HCT116 (cell line): Measurements from ENCODE around the gene MDH2. TPM values are rescaled to one million over a fixed set of nuclear protein-coding genes. Genes with fewer than 3 reads are reported as not detected.
A peak's percentile ranks its signal among the peaks of the same experiment; 100 is the strongest.

ENCODE experiments used
- ATAC-seq: fragments of 200-7000 bp; cut with Tn5 transposase; 2 replicates; pipeline ENCODE4 v1.9.1; 2020; ENCODE audit warnings: mild to moderate bottlenecking, moderate library complexity
- BruUV-seq: library from RNA; stranded (reverse); fragments of 400-500 nt; replicated peaks from 2 replicates; lab custom pipeline; 2021; lab: Mats Ljungman, UMichigan
- CTCF ChIA-PET: fragments of 300-600 bp; sonication (Branson Sonifier 250); formaldehyde crosslinking; loops from one replicate; lab custom pipeline; 2021; ENCODE audit warnings: antibody characterized with exemption; lab: Charles Lee
- POLR2A ChIA-PET: fragments of 300-600, 350-600 bp; sonication (Branson Sonifier 250); formaldehyde crosslinking; loops from one replicate; lab custom pipeline; 2021; ENCODE audit warnings: antibody characterized with exemption; lab: Charles Lee
- RAD21 ChIA-PET, 2 experiments: fragments of 300-600 bp; sonication (Branson Sonifier 250); formaldehyde crosslinking; loops; one replicate each; lab custom pipeline; 2023; ENCODE audit warnings: low total read pairs in 2 of 2; ENCODE audit not compliant: uncharacterized antibody in 2 of 2, unreplicated experiment in 2 of 2, low non-redundant PET in 1 of 2; lab: Charles Lee
- DNase-seq: peaks from one replicate; pipeline ENCODE4 v3.0.0-alpha.2; 2010; ENCODE audit warnings: low read depth, low spot score
- H2AFZ ChIP-seq: fragments of 200-600 bp; shearing (Covaris generic), sonication (generic); 2 replicates; pipeline ENCODE4 v1.6.1; 2017; ENCODE audit warnings: low read depth, mixed run types, mixed read lengths, antibody characterized with exemption, low read length; ENCODE audit not compliant: poor library complexity, severe bottlenecking
- H3K27ac ChIP-seq: 2 replicates; pipeline ENCODE4 v1.5.1; 2012; ENCODE audit warnings: low read depth, low read length
- H3K27me3 ChIP-seq: fragments of 200-600 bp; sonication (generic); 2 replicates; pipeline ENCODE4 v1.6.1; 2016; ENCODE audit warnings: mixed run types, low read length, mixed read lengths; ENCODE audit not compliant: insufficient read depth
- H3K36me3 ChIP-seq, 2 experiments: fragments of 200-500 bp in 1 of 2; fragments of 200-600 bp in 1 of 2; sonication (Bioruptor generic) in 1 of 2; sonication (generic) in 1 of 2; 2 replicates each; pipeline versions ENCODE4 v1.5.1 to v1.6.1; 2014 to 2016; ENCODE audit warnings: low read length in 2 of 2, inconsistent platforms in 1 of 2, mixed read lengths in 1 of 2, mixed run types in 1 of 2; ENCODE audit not compliant: insufficient read depth in 2 of 2, control insufficient read depth in 1 of 2
- H3K4me1 ChIP-seq, 2 experiments: fragments of 200-600 bp in 1 of 2; sonication (generic) in 1 of 2; 2 replicates each; pipeline versions ENCODE4 v1.5.1 to v1.6.1; 2012 to 2017; ENCODE audit warnings: low read length in 2 of 2, inconsistent platforms in 1 of 2, mild to moderate bottlenecking in 1 of 2, mixed read lengths in 1 of 2, mixed run types in 1 of 2, moderate library complexity in 1 of 2; ENCODE audit not compliant: insufficient read depth in 2 of 2, control insufficient read depth in 1 of 2
- H3K4me2 ChIP-seq: fragments of 200-600 bp; sonication (generic); 2 replicates; pipeline ENCODE4 v1.6.1; 2017; ENCODE audit warnings: mixed run types, low read length, mixed read lengths
- H3K4me3 ChIP-seq, 2 experiments: fragments of 200-600 bp in 1 of 2; sonication (generic) in 1 of 2; replicated peaks in 1 of 2; 2 replicates each; pipeline ENCODE4 v1.5.1; 2011 to 2016; ENCODE audit warnings: low read length in 2 of 2, control low read depth in 1 of 2, low read depth in 1 of 2, mild to moderate bottlenecking in 1 of 2, mixed read lengths in 1 of 2, mixed run types in 1 of 2
- H3K79me2 ChIP-seq: fragments of 200-600 bp; sonication (generic); 2 replicates; pipeline ENCODE4 v1.6.1; 2017; ENCODE audit warnings: mild to moderate bottlenecking, mixed run types, low read length, moderate library complexity, mixed read lengths; ENCODE audit not compliant: insufficient read depth
- H3K9ac ChIP-seq: fragments of 200-600 bp; sonication (generic); 2 replicates; pipeline ENCODE4 v1.6.1; 2016; ENCODE audit warnings: low read length, mixed read lengths
- H3K9me2 ChIP-seq: fragments of 200-600 bp; sonication (generic), shearing (Covaris generic); 2 replicates; pipeline ENCODE4 v1.6.1; 2017; ENCODE audit warnings: mixed run types, mild to moderate bottlenecking, moderate library complexity; ENCODE audit not compliant: insufficient read depth
- H3K9me3 ChIP-seq, 2 experiments: fragments of 200-500 bp in 1 of 2; fragments of 200-600 bp in 1 of 2; sonication (Bioruptor generic) in 1 of 2; sonication (generic) in 1 of 2; 2 replicates each; pipeline ENCODE4 v1.6.1; 2014 to 2017; ENCODE audit warnings: low read length in 2 of 2, mixed read lengths in 2 of 2, inconsistent platforms in 1 of 2, low read depth in 1 of 2, mild to moderate bottlenecking in 1 of 2, mixed run types in 1 of 2, moderate library complexity in 1 of 2; ENCODE audit not compliant: control insufficient read depth in 1 of 2, insufficient read depth in 1 of 2
- H4K20me1 ChIP-seq: fragments of 200-600 bp; sonication (generic), shearing (Covaris generic); 2 replicates; pipeline ENCODE4 v1.6.1; 2017; ENCODE audit warnings: mixed run types, mild to moderate bottlenecking, moderate library complexity; ENCODE audit not compliant: insufficient read depth
- CBX3 ChIP-seq: IDR thresholded peaks from 2 replicates; pipeline ENCODE4 v1.6.1; 2012; ENCODE audit warnings: low read depth
- EZH2phosphoT487 ChIP-seq: fragments of 200-600 bp; IDR thresholded peaks from 2 replicates; pipeline ENCODE4 v1.6.1; 2018; ENCODE audit warnings: antibody characterized with exemption, borderline replicate concordance
- JUND ChIP-seq: IDR thresholded peaks from 2 replicates; pipeline ENCODE4 v1.6.1; 2012
- SRF ChIP-seq: IDR thresholded peaks from 2 replicates; pipeline ENCODE4 v1.6.1; 2012; ENCODE audit warnings: low read depth
- intact Hi-C: fragments of 100-400 bp; cut with micrococcal nuclease; formaldehyde crosslinking; loops from 2 replicates; pipeline ENCODE4 v1.10.0; 2022
- total RNA-seq: library from RNA; stranded (reverse); gene quantifications from one replicate; pipeline ENCODE4 v1.2.1, GENCODE V29; 2021; ENCODE audit not compliant: unreplicated experiment
- TF ChIP-seq, protein P1 (sequence below), 3 experiments: fragments of 200-600 bp in 1 of 3; sonication (generic) in 1 of 3; IDR thresholded peaks in 2 of 3; conservative IDR thresholded peaks in 1 of 3; 2 replicates each; pipeline ENCODE4 v1.5.1; 2012 to 2017; ENCODE audit warnings: low read depth in 2 of 3, low read length in 2 of 3, antibody characterized with exemption in 1 of 3, borderline replicate concordance in 1 of 3, control low read depth in 1 of 3, mild to moderate bottlenecking in 1 of 3, mixed read lengths in 1 of 3, mixed run types in 1 of 3, moderate library complexity in 1 of 3; ENCODE audit not compliant: insufficient read depth in 1 of 3
- TF ChIP-seq, protein P2 (sequence below): IDR thresholded peaks from 2 replicates; pipeline ENCODE4 v1.6.1; 2012
- TF ChIP-seq, protein P3 (sequence below): IDR thresholded peaks from 2 replicates; pipeline ENCODE4 v1.6.1; 2012
- TF ChIP-seq, protein P4 (sequence below): IDR thresholded peaks from 2 replicates; pipeline ENCODE4 v1.6.1; 2011; ENCODE audit warnings: mild to moderate bottlenecking, low read length, moderate library complexity; ENCODE audit not compliant: insufficient replicate concordance; ENCODE audit errors: extremely low read depth
- TF ChIP-seq, protein P5 (sequence below): IDR thresholded peaks from 2 replicates; pipeline ENCODE4 v1.6.1; 2012; ENCODE audit warnings: low read depth

Gene MDH2
- total RNA-seq, 1 experiment from 2014 or later = 357 TPM

DNA sequence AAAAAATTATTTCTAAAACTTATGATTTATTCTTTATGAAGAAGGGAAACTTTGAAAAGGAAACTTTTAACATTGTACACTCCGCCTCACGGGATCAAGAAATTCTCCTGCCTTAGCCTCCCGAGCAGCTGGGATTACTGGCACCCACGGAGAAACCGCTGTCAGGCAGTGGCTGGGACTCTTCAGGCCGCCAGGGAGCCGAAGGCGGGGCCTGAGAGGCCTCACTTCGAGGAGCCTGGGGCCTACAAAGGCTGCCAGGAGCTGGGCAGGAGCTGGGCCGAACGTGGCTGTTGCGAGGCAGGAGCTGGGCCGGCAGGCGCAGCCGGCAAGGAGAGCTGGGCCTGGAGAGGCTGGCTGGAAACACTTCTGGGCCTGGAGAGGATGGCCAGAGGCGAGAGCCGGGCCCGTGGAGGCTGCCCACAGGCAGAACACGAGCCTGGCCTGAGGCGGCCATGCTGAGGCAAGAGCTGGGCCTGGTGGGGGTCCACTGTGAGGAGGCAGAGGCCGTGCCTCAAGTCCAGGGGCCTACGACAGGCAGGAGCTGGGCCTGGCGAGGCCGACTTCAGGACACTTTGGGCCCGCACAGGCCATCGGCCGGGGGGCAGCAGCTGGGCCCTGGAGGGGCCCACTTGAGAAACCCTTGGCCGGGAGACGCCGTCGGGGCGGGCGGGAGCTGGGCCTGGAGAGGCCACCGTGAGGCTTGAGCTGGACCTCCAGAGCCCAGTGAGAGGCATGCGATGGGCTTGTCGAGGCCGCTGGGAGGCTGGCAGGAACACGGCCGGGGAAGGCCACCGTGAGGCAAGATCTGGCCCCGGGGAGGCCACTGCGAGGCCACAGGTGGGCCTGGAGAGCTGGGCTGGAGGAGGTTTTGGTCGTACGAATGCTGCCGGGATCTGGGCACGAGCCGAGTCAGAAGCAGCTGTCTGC is 23.7 kb downstream of the MDH2 start (continued):
- TF ChIP-seq, protein P1, sequence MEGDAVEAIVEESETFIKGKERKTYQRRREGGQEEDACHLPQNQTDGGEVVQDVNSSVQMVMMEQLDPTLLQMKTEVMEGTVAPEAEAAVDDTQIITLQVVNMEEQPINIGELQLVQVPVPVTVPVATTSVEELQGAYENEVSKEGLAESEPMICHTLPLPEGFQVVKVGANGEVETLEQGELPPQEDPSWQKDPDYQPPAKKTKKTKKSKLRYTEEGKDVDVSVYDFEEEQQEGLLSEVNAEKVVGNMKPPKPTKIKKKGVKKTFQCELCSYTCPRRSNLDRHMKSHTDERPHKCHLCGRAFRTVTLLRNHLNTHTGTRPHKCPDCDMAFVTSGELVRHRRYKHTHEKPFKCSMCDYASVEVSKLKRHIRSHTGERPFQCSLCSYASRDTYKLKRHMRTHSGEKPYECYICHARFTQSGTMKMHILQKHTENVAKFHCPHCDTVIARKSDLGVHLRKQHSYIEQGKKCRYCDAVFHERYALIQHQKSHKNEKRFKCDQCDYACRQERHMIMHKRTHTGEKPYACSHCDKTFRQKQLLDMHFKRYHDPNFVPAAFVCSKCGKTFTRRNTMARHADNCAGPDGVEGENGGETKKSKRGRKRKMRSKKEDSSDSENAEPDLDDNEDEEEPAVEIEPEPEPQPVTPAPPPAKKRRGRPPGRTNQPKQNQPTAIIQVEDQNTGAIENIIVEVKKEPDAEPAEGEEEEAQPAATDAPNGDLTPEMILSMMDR (IDR thresholded peaks at IDR 0.05 in 2 of 3, conservative IDR thresholded peaks at IDR 0.05 in 1 of 3; ENCODE audit: borderline replicate concordance in 1 of 3, insufficient read depth in 1 of 3, low read depth in 2 of 3, low read length in 2 of 3) = no peak
- TF ChIP-seq, protein P2, sequence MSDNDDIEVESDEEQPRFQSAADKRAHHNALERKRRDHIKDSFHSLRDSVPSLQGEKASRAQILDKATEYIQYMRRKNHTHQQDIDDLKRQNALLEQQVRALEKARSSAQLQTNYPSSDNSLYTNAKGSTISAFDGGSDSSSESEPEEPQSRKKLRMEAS = no peak
- TF ChIP-seq, all 23 proteins: peak for 0

DNA sequence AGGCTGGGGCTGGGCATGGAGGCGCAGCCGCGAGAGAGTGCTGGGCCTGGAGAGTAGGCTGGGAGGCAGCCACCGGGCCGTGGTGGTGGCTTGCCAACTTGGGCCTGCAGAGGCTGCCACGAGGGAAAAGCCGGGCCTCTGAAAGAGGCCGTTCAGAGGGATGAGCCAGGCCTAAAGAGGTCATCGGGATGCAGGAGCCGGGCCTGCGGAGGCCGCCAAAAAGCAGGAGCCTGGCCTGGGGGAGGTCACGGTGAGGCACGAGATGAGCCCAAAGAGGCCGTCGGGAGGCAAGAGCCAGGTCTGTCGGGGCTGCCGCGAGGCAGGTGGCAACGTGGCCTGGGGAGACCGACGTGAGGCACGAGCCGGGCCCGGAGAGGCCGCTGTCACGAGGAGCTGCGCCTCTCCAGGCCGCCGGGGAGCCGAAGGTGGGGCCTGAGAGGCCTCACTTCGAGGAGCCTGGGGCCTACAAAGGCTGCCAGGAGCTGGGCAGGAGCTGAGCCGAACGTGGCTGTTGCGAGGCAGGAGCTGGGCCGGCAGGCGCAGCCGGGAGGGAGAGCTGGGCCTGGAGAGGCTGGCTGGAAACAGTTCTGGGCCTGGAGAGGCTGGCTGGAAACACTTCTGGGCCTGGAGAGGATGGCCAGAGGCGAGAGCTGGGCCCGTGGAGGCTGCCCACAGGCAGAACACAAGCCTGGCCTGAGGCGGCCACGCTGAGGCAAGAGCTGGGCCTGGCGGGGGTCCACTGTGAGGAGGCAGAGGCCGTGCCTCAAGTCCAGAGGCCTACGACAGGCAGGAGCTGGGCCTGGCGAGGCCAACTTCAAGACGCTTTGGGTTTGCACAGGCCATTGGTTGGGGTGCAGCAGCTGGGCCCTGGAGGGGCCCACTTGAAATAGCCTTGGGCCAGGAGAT is 24.6 kb downstream of the MDH2 start:
- ATAC-seq = no peak
- intact Hi-C loops = no loop called here
- Histone ChIP-seq H3K79me2 (no peaks in the 10 kb centered on the region), H3K9ac (no peak overlapping the region), H3K4me1 (peaks cover 13 to 41% of the 10 kb centered on the region in 2 experiments), H3K9me2 (no peaks in the 10 kb centered on the region), H3K4me3 (no peak overlapping the region), H3K27me3 (no peaks in the 10 kb centered on the region), H3K36me3 (no peaks in the 10 kb centered on the region), H2AFZ (no peak overlapping the region), H4K20me1 (no peaks in the 10 kb centered on the region), H3K9me3 (no peaks in the 10 kb centered on the region), H3K4me2 (no peak overlapping the region), H3K27ac (peak overlapping the region; percentile 9; the same call in 1 of the 2 replicates)
- ChIA-PET POLR2A (no interaction called here), CTCF (no interaction called here), RAD21 (no interaction called here)
- TF ChIP-seq CBX3 (no peak), EZH2phosphoT487 (no peak), JUND (no peak), SRF (no peak)
- TF ChIP-seq, protein P3, sequence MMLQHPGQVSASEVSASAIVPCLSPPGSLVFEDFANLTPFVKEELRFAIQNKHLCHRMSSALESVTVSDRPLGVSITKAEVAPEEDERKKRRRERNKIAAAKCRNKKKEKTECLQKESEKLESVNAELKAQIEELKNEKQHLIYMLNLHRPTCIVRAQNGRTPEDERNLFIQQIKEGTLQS = no peak
- TF ChIP-seq, protein P4, sequence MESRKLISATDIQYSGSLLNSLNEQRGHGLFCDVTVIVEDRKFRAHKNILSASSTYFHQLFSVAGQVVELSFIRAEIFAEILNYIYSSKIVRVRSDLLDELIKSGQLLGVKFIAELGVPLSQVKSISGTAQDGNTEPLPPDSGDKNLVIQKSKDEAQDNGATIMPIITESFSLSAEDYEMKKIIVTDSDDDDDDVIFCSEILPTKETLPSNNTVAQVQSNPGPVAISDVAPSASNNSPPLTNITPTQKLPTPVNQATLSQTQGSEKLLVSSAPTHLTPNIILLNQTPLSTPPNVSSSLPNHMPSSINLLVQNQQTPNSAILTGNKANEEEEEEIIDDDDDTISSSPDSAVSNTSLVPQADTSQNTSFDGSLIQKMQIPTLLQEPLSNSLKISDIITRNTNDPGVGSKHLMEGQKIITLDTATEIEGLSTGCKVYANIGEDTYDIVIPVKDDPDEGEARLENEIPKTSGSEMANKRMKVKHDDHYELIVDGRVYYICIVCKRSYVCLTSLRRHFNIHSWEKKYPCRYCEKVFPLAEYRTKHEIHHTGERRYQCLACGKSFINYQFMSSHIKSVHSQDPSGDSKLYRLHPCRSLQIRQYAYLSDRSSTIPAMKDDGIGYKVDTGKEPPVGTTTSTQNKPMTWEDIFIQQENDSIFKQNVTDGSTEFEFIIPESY = no peak
- TF ChIP-seq, protein P5, sequence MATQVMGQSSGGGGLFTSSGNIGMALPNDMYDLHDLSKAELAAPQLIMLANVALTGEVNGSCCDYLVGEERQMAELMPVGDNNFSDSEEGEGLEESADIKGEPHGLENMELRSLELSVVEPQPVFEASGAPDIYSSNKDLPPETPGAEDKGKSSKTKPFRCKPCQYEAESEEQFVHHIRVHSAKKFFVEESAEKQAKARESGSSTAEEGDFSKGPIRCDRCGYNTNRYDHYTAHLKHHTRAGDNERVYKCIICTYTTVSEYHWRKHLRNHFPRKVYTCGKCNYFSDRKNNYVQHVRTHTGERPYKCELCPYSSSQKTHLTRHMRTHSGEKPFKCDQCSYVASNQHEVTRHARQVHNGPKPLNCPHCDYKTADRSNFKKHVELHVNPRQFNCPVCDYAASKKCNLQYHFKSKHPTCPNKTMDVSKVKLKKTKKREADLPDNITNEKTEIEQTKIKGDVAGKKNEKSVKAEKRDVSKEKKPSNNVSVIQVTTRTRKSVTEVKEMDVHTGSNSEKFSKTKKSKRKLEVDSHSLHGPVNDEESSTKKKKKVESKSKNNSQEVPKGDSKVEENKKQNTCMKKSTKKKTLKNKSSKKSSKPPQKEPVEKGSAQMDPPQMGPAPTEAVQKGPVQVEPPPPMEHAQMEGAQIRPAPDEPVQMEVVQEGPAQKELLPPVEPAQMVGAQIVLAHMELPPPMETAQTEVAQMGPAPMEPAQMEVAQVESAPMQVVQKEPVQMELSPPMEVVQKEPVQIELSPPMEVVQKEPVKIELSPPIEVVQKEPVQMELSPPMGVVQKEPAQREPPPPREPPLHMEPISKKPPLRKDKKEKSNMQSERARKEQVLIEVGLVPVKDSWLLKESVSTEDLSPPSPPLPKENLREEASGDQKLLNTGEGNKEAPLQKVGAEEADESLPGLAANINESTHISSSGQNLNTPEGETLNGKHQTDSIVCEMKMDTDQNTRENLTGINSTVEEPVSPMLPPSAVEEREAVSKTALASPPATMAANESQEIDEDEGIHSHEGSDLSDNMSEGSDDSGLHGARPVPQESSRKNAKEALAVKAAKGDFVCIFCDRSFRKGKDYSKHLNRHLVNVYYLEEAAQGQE = no peak
- DNase-seq = no peak
- BruUV-seq = no TSS peak
